Kidney epithelial cell (primary cell): ENCODE data around the gene XXYLT1. TPM values are rescaled to one million over a fixed set of nuclear protein-coding genes. Genes with fewer than 3 reads are reported as not detected.

Experiments used
- DNase-seq: peaks from one replicate; pipeline ENCODE4 v3.0.0-alpha.2; 2010; ENCODE audit warnings: low read depth
- H3K27me3 ChIP-seq: 2 replicates; pipeline ENCODE4 v1.6.0; 2011; ENCODE audit warnings: low read length; ENCODE audit not compliant: control insufficient read depth, insufficient read depth
- H3K36me3 ChIP-seq: 2 replicates; pipeline ENCODE4 v1.5.1; 2011; ENCODE audit warnings: low read length; ENCODE audit not compliant: control insufficient read depth, insufficient read depth
- H3K4me3 ChIP-seq: 2 replicates; pipeline ENCODE4 v1.5.1; 2011; ENCODE audit warnings: low read depth, mild to moderate bottlenecking, control low read depth, low read length
- CTCF ChIP-seq: IDR thresholded peaks from 2 replicates; pipeline ENCODE4 v1.5.1; 2011; ENCODE audit warnings: mild to moderate bottlenecking, moderate library complexity, low read length, control low read depth, inconsistent platforms; ENCODE audit not compliant: insufficient read depth, poor library complexity, severe bottlenecking
- total RNA-seq: library from RNA; depleted of rRNA; stranded (reverse); fragments of >200 nt; gene quantifications from 2 replicates; pipeline ENCODE4 v1.2.3, GENCODE V29; 2015

XXYLT1 gene
- total RNA-seq, 1 donor from 2014 or later, result 18.7 TPM

GRCh38 chr3:195025056-195025883 lies 245.7 kb downstream of the XXYLT1 start:
- Histone ChIP-seq H3K27me3 (peaks cover 3% of the 10 kb centered on the region), H3K36me3 (no peaks in the 10 kb centered on the region), H3K4me3 (no peak overlapping the region)
- TF ChIP-seq CTCF, result no peak
- DNase-seq, result no peak

- Histone ChIP-seq H3K27me3 (peaks cover 3% of the 10 kb centered on the region), H3K36me3 (no peaks in the 10 kb centered on the region), H3K4me3 (no peak overlapping the region)
- no peak for TF ChIP-seq CTCF
- DNase-seq, result no peak
Measured at GRCh38 chr3:195023989-195024388, 247.0 kb downstream of the XXYLT1 start.

- no peak for TF ChIP-seq CTCF
- Histone ChIP-seq H3K4me3 (no peak overlapping the region), H3K27me3 (peaks cover 7% of the 10 kb centered on the region), H3K36me3 (no peaks in the 10 kb centered on the region)
- DNase-seq, result no peak
Measured at GRCh38 chr3:195023576-195023975, 247.4 kb downstream of the XXYLT1 start.

- Histone ChIP-seq H3K27me3 (peaks cover 10% of the 10 kb centered on the region), H3K4me3 (no peak overlapping the region), H3K36me3 (no peaks in the 10 kb centered on the region)
- DNase-seq, result no peak
- TF ChIP-seq CTCF, result no peak
Measured at GRCh38 chr3:195021692-195022091, 249.3 kb downstream of the XXYLT1 start.

- DNase-seq, result no peak
- Histone ChIP-seq H3K36me3 (no peaks in the 10 kb centered on the region), H3K4me3 (no peak overlapping the region), H3K27me3 (peaks cover 11% of the 10 kb centered on the region)
- no peak for TF ChIP-seq CTCF
Measured at GRCh38 chr3:195020921-195021320, 250.0 kb downstream of the XXYLT1 start.

- Histone ChIP-seq H3K4me3 (no peak overlapping the region), H3K36me3 (no peaks in the 10 kb centered on the region), H3K27me3 (peaks cover 14% of the 10 kb centered on the region)
- no peak for TF ChIP-seq CTCF
- no peak for DNase-seq
Measured at GRCh38 chr3:195020185-195020584, 250.8 kb downstream of the XXYLT1 start.
